C1 segment of cervical spinal cord (tissue), 14 donors: ENCODE data around the gene MTHFD2L.
"Not testable (repeated sequence)": the region's sequence is repeated elsewhere in the genome, so short reads cannot be mapped to it uniquely, and the experiment has no call there.

Experiments
- DNase-seq, 14 donors: peaks; one replicate each; lab custom pipeline; 2025; lab: John Stamatoyannopoulos, UW

Gene MTHFD2L

GRCh38 chr4:74189331-74190043 lies 31.6 kb downstream of the MTHFD2L start:
- DNase-seq, result no peak

- no peak for DNase-seq
These were observed 32.4 kb downstream of the MTHFD2L start for GRCh38 chr4:74190332-74190731.

- DNase-seq, result no peak
These were observed 33.0 kb downstream of the MTHFD2L start for GRCh38 chr4:74190919-74191397.

DNA sequence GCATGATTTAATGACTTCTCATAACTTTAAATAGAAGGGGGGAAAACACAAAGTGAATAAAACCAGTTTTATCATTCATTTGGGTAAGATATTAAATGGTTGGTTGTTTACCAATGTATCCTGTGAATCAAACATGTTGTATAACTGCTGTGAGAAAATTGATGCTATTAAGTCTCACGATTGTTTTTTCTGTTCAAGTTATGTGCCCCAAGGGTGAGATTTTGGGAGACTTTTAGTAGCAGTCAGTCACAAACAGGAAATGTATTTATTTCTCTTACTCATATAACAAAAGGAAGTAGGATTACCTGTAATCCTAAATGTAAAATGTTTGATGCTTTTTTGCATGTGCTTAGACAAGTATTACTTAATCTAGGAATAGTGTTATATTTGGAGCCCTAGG lies 39.2 kb downstream of the MTHFD2L start:
- DNase-seq, result no peak

GRCh38 chr4:74202062-74202586 lies 44.2 kb downstream of the MTHFD2L start:
- DNase-seq, result no peak

DNA sequence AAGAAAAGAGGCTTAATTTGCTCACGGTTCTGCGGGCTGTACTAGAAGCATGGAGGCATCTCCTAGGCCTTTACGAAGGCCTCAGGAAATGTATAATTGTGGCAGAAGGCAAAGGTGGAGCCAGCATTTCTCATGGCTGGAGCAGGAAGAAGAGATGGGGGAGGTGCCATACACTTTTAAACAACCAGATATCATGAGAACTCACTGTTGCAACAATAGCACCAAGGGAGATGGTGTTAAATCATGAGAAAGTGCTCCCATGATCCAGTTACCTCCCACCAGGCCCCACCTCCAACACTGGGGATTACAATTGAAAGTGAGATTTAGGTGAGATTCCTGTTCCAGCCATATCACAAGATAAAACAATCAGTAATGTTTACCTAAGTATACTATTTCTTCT lies 45.5 kb downstream of the MTHFD2L start:
- DNase-seq, result no peak

GRCh38 chr4:74205046-74205445 lies 47.1 kb downstream of the MTHFD2L start:
- no peak for DNase-seq

DNA sequence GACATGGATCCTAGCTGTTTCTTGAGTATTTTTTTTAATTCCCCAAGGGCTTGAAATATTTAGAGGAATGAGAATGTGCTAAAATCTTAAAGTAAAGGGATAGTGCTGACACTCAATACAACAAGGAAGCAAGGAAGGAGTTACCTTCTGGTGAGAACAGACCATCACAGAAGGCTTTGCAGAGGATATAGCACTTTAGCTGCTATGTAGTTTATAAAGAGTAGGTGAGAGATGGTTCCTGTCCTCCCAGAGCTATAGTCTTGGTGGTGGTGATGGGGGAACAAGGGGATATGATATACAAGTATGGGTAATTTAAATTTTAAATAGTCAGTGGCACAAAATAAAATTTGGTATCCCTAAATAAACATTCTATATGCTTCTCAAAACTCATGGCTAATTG lies 47.6 kb downstream of the MTHFD2L start:
- no peak for DNase-seq

DNA sequence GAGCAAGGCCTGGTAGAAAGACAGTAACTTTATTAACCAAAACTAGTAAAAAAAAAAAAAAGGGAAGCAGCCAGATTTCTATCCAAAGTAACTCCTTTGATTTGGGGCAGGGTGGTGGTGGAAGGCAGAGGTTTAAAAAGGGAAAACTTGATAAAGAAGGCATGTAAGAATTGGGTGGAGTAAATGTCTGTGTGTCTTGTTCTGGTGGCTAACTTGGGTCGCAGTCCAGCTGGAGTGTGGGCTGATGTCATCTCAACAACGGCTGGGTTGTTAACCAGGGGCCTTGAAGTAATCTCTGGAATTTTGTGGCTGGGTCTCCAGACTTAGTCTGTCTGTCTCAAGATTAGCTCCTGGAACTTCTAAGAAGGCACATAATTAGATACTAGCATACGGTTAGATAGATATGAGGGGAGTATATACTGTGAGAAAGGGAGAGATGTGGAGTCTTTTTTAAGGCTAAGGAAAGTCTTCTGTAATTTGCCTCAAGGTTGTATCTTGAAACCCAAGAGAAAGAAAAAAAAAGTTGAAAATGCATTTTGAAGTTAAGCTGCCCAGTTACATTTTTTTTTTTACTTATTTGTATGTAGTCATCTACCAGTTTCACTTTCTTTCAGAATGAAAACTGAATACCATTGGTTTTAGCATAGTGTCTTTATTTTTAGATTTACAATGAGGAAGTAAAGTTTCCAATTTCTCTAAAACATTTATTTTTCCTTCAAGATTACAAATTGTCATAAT lies 48.3 kb downstream of the MTHFD2L start:
- DNase-seq, result no peak

DNA sequence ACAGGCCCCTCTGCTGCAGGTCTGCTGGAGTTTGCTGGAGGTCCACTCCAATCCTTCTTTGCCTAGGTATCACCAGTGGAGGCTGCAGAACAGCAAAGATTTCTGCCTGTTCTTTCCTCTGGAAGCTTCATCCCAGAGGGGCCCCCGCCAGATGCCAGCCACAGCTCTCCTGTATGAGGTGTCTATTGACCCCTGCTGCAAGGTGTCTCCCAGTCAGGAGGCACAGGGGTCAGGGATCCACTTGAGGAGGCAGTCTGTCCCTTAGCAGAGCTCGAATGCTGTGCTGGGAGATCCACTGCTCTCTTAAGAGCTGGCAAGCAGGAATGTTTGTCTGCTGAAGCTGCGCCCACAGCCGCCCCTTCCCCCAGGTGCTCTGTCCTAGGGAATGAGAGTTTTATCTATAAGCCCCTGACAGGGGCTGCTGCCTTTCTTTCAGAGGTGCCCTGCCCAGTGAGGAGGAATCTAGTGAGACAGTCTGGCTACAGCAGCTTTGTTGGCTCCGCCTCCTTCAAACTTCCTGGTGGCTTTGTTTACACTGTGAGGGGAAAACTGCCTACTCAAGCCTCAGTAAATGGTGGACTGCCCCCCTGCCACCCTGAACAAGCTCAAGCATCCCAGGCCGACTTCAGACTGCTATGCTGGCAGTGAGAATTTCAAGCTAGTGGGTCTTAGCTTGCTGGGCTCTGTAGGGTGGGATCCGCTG lies 56.7 kb downstream of the MTHFD2L start:
- not testable (repeated sequence) for DNase-seq

DNA sequence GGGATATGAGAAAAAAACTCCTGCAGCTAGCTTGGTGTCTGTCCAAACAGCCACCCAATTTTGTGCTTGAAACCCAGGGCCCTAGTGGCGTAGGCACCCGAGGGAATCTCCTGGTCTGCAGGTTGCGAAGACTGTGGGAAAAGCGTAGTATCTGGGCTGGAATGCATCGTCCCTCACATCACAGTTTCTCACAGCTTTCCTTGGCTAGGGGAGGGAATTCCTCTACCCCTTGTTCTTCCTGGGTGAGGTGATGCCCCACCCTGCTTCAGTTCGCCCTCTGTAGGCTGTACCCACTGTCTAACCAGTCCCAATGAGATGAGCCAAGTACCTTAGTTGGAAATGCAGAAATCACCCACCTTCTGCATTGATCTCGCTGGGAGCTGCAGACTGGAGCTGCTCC lies 57.3 kb downstream of the MTHFD2L start:
- DNase-seq, result not testable (repeated sequence)

DNA sequence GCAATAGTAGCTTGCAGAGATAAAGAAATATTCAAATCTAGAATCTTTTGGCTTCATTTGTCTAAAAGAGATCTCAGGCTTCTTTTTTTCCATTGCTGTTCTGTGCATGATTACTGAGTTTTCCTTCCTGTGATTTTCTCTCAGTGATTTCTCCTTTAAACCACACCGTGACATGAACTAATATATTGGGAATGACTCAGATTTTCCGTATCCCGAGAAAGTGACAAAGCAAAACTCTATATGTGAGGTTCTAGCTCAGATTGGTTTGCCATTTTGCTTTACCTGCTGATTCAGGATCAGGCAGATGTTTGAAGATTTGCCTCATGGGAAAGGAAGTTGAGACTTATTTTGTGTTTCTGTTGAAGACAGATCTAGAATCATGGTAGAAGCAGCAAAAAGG lies 59.4 kb downstream of the MTHFD2L start:
- no peak for DNase-seq

GRCh38 chr4:74218201-74218600 lies 60.3 kb downstream of the MTHFD2L start:
- no peak for DNase-seq

GRCh38 chr4:74219240-74219639 lies 61.3 kb downstream of the MTHFD2L start:
- no peak for DNase-seq

DNA sequence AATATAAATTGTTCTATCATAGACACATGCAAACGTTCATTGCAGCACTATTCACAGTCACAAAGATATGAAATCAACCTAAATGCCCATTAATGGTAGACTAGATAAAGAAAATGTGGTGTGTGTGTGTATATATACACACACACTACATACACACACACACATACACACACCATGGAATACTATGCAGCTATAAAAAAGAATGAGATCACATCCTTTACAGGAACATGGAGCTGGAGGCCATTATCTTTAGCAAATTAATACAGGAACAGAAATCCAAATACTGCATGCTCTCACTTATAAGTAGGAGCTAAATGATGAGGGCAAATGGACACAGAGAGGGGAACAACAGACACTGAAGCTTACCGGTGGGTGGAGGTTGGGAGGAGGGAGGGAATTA lies 65.2 kb downstream of the MTHFD2L start:
- DNase-seq, result no peak

- no peak for DNase-seq
These were observed 65.9 kb downstream of the MTHFD2L start for GRCh38 chr4:74223801-74224200.

DNA sequence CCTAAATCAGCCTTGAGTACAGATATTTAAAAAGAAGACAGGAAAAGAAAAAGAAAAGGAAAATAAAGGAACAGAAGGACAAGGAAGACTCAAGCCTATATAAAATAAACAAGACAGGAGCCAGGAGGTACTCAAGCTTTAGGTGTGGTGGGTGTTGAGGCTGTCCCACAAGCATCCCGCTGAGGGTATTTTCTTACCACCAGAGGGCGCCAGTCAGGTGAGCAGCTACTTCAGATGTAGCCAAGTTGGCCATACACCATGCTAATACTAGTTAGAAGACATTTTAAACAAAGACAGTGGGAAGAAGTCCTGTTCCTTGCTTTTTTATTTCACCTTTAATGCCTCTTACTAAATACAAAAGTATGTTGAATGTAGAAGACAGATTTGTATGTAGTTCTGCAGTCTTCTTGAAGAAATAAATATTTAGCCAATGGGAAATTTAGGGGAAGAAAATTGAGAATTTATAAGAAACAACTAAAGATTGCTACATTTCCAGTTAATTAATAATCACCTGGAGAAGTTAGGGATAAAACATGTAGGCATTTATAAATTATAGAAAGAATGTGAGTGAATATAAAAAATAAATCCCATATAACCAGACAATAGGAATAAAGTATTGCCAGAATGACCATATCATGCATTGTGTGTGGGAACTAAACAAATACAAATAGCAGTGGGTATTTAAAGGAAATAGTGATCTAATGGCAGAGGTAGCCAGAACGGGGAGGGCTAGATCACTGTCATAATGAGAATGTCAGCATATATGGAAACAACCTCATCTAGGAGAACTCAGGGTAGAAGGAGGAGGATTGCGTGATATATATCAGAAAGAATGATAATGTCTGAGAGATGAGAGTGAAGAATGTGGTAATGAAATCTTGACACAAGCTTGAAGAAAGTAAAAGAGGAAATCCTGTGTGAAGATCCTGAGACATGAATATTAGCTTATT lies 71.0 kb downstream of the MTHFD2L start:
- DNase-seq, result peak in 5 of 14 donors; percentile 1 to 17 (median 4)

DNA sequence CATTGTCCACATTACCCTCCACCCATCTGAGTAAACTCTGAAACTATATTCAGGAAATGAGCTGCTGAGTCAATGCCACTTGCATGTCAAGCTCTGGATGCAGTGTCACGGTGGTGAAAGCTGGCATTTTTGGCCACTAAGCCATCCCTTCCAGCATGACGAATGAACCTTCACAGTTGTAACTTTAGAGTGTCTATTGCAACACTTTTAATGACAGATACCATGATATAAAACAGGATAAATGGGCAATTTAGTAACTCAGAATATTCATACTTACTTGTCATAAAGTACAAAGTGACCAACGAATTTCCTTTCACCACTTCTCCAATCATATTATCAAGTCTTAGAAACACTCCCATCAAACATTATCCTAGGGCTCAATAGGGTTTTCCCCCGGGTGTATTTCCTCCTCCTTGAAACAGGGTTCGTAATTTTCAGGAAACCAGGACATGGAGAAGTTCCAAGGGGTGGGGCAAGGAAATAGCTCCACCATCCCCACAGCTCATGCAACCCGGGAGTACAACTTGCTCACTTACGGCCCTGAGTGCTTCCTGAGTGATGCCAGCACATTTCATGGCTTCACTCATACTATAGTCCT lies 73.1 kb downstream of the MTHFD2L start:
- no peak for DNase-seq

DNA sequence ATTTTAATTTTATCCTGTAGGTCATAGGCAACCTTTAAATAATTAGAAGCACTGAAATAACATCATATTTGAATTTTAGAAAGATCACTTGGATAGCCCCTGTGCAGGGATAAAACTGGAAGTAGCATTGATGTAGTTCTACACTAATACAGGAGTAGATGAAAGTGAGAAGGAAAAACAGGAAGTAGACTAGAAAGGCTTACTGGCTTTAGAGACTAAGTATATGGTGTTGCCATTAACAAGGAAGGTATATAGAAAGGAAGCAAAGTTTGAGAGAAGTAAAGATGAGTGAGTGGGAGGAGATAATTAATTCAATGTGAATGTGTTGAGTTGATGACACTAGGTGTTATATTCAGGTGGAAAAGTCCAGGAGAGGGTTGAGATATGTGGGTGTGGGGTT lies 77.2 kb downstream of the MTHFD2L start:
- DNase-seq, result no peak

GRCh38 chr4:74237425-74237966 lies 79.6 kb downstream of the MTHFD2L start:
- no peak for DNase-seq
